ENCODE data around the gene FLT4. TPM values are rescaled to one million over a fixed set of nuclear protein-coding genes. Genes with fewer than 3 reads are reported as not detected.
"Not testable (repeated sequence)": the region's sequence is repeated elsewhere in the genome, so short reads cannot be mapped to it uniquely, and the experiment has no call there.

Gene FLT4
- total and polyA plus RNA-seq, 7 donors, result 0.23 to 16.9 (median 6.2) TPM

- Histone ChIP-seq H3K4me1 (no peaks in the 10 kb centered on the region), H3K9me3 (no peaks in the 10 kb centered on the region), H3K27ac (no peak overlapping the region), H3K4me3 (no peak overlapping the region), H3K27me3 (peaks cover 0 to 44% (median 4%) of the 10 kb centered on the region in 3 donors), H3K36me3 (no peaks in the 10 kb centered on the region)
- no peak for DNase-seq
- TF ChIP-seq POLR2AphosphoS5 (IDR thresholded peaks at IDR 0.05), result no peak
- TF ChIP-seq EP300 (IDR thresholded peaks at IDR 0.05), result no peak
- no peak for TF ChIP-seq CTCF (IDR thresholded peaks at IDR 0.05)
- TF ChIP-seq POLR2A (IDR thresholded peaks at IDR 0.05), result no peak
- WGBS, 2 donors, result 45 to 51% methylated on average over 8 of the region's 8 CpGs
- intact Hi-C loops (cut with DNase I), result no loop called here
Observed at GRCh38 chr5:180688330-180689070, 39.1 kb upstream of the FLT4 start.

GRCh38 chr5:180686799-180687198, 37.4 kb upstream of the FLT4 start:
- WGBS, 2 donors, result 66 to 71% methylated on average over 12 of the region's 12 CpGs
- peaks cover 0 to 37% (median 0%) of the 10 kb centered on the region in 3 donors for H3K27me3 ChIP-seq
- DNase-seq; H3K4me3 ChIP-seq; H3K9me3 ChIP-seq; H3K27ac ChIP-seq; H3K4me1 ChIP-seq; intact Hi-C loops (cut with DNase I); H3K36me3 ChIP-seq: not testable (repeated sequence)

- Histone ChIP-seq H3K36me3 (no peaks in the 10 kb centered on the region), H3K4me1 (no peaks in the 10 kb centered on the region), H3K4me3 (no peak overlapping the region), H3K9me3 (peaks cover 0 to 3% (median 0%) of the 10 kb centered on the region in 4 donors), H3K27me3 (peaks cover 0 to 28% (median 0%) of the 10 kb centered on the region in 3 donors), H3K27ac (no peak overlapping the region)
- intact Hi-C loops (cut with DNase I), result no loop called here
- WGBS, 2 donors, result 69 to 78% methylated on average over 15 of the region's 15 CpGs
- no peak for TF ChIP-seq EP300 (IDR thresholded peaks at IDR 0.05)
- DNase-seq, result no peak
Observed at GRCh38 chr5:180684623-180685161, 35.3 kb upstream of the FLT4 start.

- 72 to 79% methylated on average over 6 of the region's 6 CpGs for whole genome bisulfite sequencing, 2 donors
- H3K9me3 ChIP-seq, result peaks cover 0 to 3% (median 0%) of the 10 kb centered on the region in 4 donors
- no peak overlapping the region for H3K4me3 ChIP-seq
- peaks cover 0 to 23% (median 0%) of the 10 kb centered on the region in 3 donors for H3K27me3 ChIP-seq
- H3K4me1 ChIP-seq, result no peaks in the 10 kb centered on the region
- H3K27ac ChIP-seq, result no peak overlapping the region
- intact Hi-C loops (cut with DNase I), result no loop called here
- no peaks in the 10 kb centered on the region for H3K36me3 ChIP-seq
- no peak for DNase-seq
- TF ChIP-seq POLR2A (IDR thresholded peaks at IDR 0.05) (no peak), EP300 (IDR thresholded peaks at IDR 0.05) (no peak), POLR2AphosphoS5 (IDR thresholded peaks at IDR 0.05) (no peak), CTCF (IDR thresholded peaks at IDR 0.05) (no peak)
Observed at GRCh38 chr5:180683220-180683922, 34.0 kb upstream of the FLT4 start.

- peaks cover 0 to 3% (median 0%) of the 10 kb centered on the region in 4 donors for H3K9me3 ChIP-seq
- no peak overlapping the region for H3K27ac ChIP-seq
- no peaks in the 10 kb centered on the region for H3K36me3 ChIP-seq
- intact Hi-C loops (cut with DNase I), result no loop called here
- DNase-seq, result no peak
- no peak for TF ChIP-seq POLR2A (IDR thresholded peaks at IDR 0.05)
- no peak for TF ChIP-seq EP300 (IDR thresholded peaks at IDR 0.05)
- WGBS, 2 donors, result 66 to 82% methylated on average over 8 of the region's 8 CpGs
- no peak overlapping the region for H3K4me3 ChIP-seq
- H3K4me1 ChIP-seq, result no peaks in the 10 kb centered on the region
- peaks cover 0 to 28% (median 0%) of the 10 kb centered on the region in 3 donors for H3K27me3 ChIP-seq
Observed at GRCh38 chr5:180682560-180682959, 33.2 kb upstream of the FLT4 start.

- intact Hi-C loops (cut with DNase I); H3K4me1 ChIP-seq; H3K9me3 ChIP-seq; H3K4me3 ChIP-seq; H3K36me3 ChIP-seq; H3K27ac ChIP-seq; DNase-seq: not testable (repeated sequence)
- 84 to 90% methylated on average over 12 of the region's 12 CpGs for WGBS, 2 donors
- H3K27me3 ChIP-seq, result peaks cover 0 to 31% (median 0%) of the 10 kb centered on the region in 3 donors
Observed at GRCh38 chr5:180682008-180682407, 32.6 kb upstream of the FLT4 start.

- intact Hi-C loops (cut with DNase I), result not testable (repeated sequence)
- peaks cover 8 to 39% (median 21%) of the 10 kb centered on the region in 3 donors for H3K27me3 ChIP-seq
- whole genome bisulfite sequencing, 2 donors, result 89 to 92% methylated on average over 10 of the region's 10 CpGs
Observed at GRCh38 chr5:180678319-180678718, 28.9 kb upstream of the FLT4 start.

More at GRCh38 chr5:180678319-180678718, 28.9 kb upstream of the FLT4 start:
- not testable (repeated sequence) for H3K9me3 ChIP-seq, H3K4me1 ChIP-seq, H3K4me3 ChIP-seq, H3K27ac ChIP-seq, DNase-seq, H3K36me3 ChIP-seq

Measured in sigmoid colon (tissue), 7 donors.